HCT116 (cell line): Measurements from ENCODE around the gene SOBP.

Source experiments
- CTCF ChIP-seq, 3 experiments: fragments of 200-600 bp in 1 of 3; sonication (generic) in 1 of 3; IDR thresholded peaks in 2 of 3; conservative IDR thresholded peaks in 1 of 3; 2 replicates each; pipeline ENCODE4 v1.5.1; 2012 to 2017; ENCODE audit warnings: low read depth in 2 of 3, low read length in 2 of 3, antibody characterized with exemption in 1 of 3, borderline replicate concordance in 1 of 3, control low read depth in 1 of 3, mild to moderate bottlenecking in 1 of 3, mixed read lengths in 1 of 3, mixed run types in 1 of 3, moderate library complexity in 1 of 3; ENCODE audit not compliant: insufficient read depth in 1 of 3
- EZH2 ChIP-seq: fragments of 200-600 bp; sonication (generic); IDR thresholded peaks from 2 replicates; pipeline ENCODE4 v1.6.1; 2017; ENCODE audit warnings: antibody characterized with exemption, mixed run types
- JUND ChIP-seq: IDR thresholded peaks from 2 replicates; pipeline ENCODE4 v1.6.1; 2012
- MAX ChIP-seq: IDR thresholded peaks from 2 replicates; pipeline ENCODE4 v1.6.1; 2012
- POLR2A ChIP-seq: IDR thresholded peaks from 2 replicates; pipeline ENCODE4 v1.7.0; 2011; ENCODE audit warnings: borderline replicate concordance; ENCODE audit not compliant: insufficient read depth, insufficient read length; ENCODE audit errors: extremely low read depth
- RAD21 ChIP-seq: IDR thresholded peaks from 2 replicates; pipeline ENCODE4 v1.6.1; 2012; ENCODE audit warnings: low read depth, mild to moderate bottlenecking
- SRF ChIP-seq: IDR thresholded peaks from 2 replicates; pipeline ENCODE4 v1.6.1; 2012; ENCODE audit warnings: low read depth
- ZBTB33 ChIP-seq: IDR thresholded peaks from 2 replicates; pipeline ENCODE4 v1.6.1; 2011; ENCODE audit warnings: mild to moderate bottlenecking, low read length, moderate library complexity; ENCODE audit not compliant: insufficient replicate concordance; ENCODE audit errors: extremely low read depth

GRCh38 chr6:107488174-107488874 is 1.6 kb upstream of the SOBP start:
- TF ChIP-seq JUND (no peak), MAX (no peak), RAD21 (no peak), EZH2 (no peak), SRF (no peak), CTCF (IDR thresholded peaks at IDR 0.05 in 2 of 3, conservative IDR thresholded peaks at IDR 0.05 in 1 of 3; ENCODE audit: borderline replicate concordance in 1 of 3, insufficient read depth in 1 of 3, low read depth in 2 of 3, low read length in 2 of 3) (no peak), POLR2A (no peak), ZBTB33 (no peak)
